GM12878 (cell line): ENCODE data around the gene ENAH.

ENCODE experiments used
- CHD1 ChIP-seq: IDR thresholded peaks from 2 replicates; pipeline ENCODE4 v1.6.1; 2012; ENCODE audit warnings: low read depth, low read length, improper control_type of control experiment
- CTCF ChIP-seq, 3 experiments: IDR thresholded peaks in 2 of 3; conservative IDR thresholded peaks in 1 of 3; 2 replicates each; pipeline ENCODE4 v1.5.1; 2011; ENCODE audit warnings: low read depth in 3 of 3, low read length in 3 of 3, mild to moderate bottlenecking in 3 of 3, control low read depth in 2 of 3, moderate library complexity in 2 of 3, inconsistent platforms in 1 of 3, mixed read lengths in 1 of 3; ENCODE audit not compliant: control insufficient read depth in 2 of 3, insufficient read depth in 1 of 3; ENCODE audit errors: extremely low read depth in 1 of 3
- ETV6 ChIP-seq, 2 experiments: fragments of 450-650 bp in 1 of 2; IDR thresholded peaks in 1 of 2; conservative IDR thresholded peaks in 1 of 2; 2 replicates each; pipeline ENCODE4 v1.6.1; 2014; ENCODE audit warnings: antibody characterized with exemption in 1 of 2, borderline replicate concordance in 1 of 2, low read depth in 1 of 2, mild to moderate bottlenecking in 1 of 2, moderate library complexity in 1 of 2
- FOS ChIP-seq: IDR thresholded peaks from 3 replicates; pipeline ENCODE4 v1.6.1; 2011; ENCODE audit warnings: borderline replicate concordance; ENCODE audit not compliant: insufficient read length; ENCODE audit errors: extremely low read depth
- FOXK2 ChIP-seq: fragments of 450-650 bp; IDR thresholded peaks from 2 replicates; pipeline ENCODE4 v1.6.1; 2017; ENCODE audit warnings: mild to moderate bottlenecking, moderate library complexity
- FOXM1 ChIP-seq: IDR thresholded peaks from 2 replicates; pipeline ENCODE4 v1.6.1; 2012; ENCODE audit warnings: low read depth, mild to moderate bottlenecking, inconsistent platforms, low read length, moderate library complexity
- MEF2A ChIP-seq: IDR thresholded peaks from 2 replicates; pipeline ENCODE4 v1.6.1; 2011; ENCODE audit warnings: low read depth, mild to moderate bottlenecking, low read length, moderate library complexity; ENCODE audit not compliant: insufficient read depth
- MEF2B ChIP-seq: fragments of 450-650 bp; IDR thresholded peaks from 2 replicates; pipeline ENCODE4 v1.6.1; 2018; ENCODE audit warnings: mild to moderate bottlenecking, moderate library complexity; ENCODE audit not compliant: partially characterized antibody, poor library complexity, severe bottlenecking
- NFYA ChIP-seq: IDR thresholded peaks from 2 replicates; pipeline ENCODE4 v1.6.1; 2011; ENCODE audit warnings: low read depth, mild to moderate bottlenecking, low read length, improper control_type of control experiment, borderline replicate concordance
- NFYB ChIP-seq: IDR thresholded peaks from 2 replicates; pipeline ENCODE4 v1.6.1; 2011; ENCODE audit warnings: low read depth, mild to moderate bottlenecking, low read length, improper control_type of control experiment, moderate library complexity; ENCODE audit not compliant: insufficient read depth
- POLR2A ChIP-seq: IDR thresholded peaks from 2 replicates; pipeline ENCODE4 v1.6.1; 2011; ENCODE audit warnings: low read depth, mild to moderate bottlenecking, low read length
- SIX5 ChIP-seq: IDR thresholded peaks from 2 replicates; pipeline ENCODE4 v1.6.1; 2011; ENCODE audit warnings: mild to moderate bottlenecking, low read depth, low read length, moderate library complexity; ENCODE audit not compliant: severe bottlenecking
- ZZZ3 ChIP-seq: IDR thresholded peaks from 2 replicates; pipeline ENCODE4 v1.6.1; 2011; ENCODE audit warnings: low read depth; ENCODE audit not compliant: control insufficient read depth, insufficient read length
- TF ChIP-seq, protein P1 (sequence below): IDR thresholded peaks from 2 replicates; pipeline ENCODE4 v1.6.1; 2011; ENCODE audit warnings: low read depth, mild to moderate bottlenecking, low read length, moderate library complexity, borderline replicate concordance; ENCODE audit errors: extremely low read depth

- TF ChIP-seq CTCF (IDR thresholded peaks at IDR 0.05 in 2 of 3, conservative IDR thresholded peaks at IDR 0.05 in 1 of 3; ENCODE audit: control insufficient read depth in 2 of 3, extremely low read depth in 1 of 3, insufficient read depth in 1 of 3, low read depth in 3 of 3, low read length in 3 of 3) (no peak), ZZZ3 (no peak), FOXM1 (no peak), CHD1 (no peak), SIX5 (no peak), FOS (no peak), NFYA (no peak), ETV6 (conservative IDR thresholded peaks at IDR 0.05 in 1 of 2, IDR thresholded peaks at IDR 0.05 in 1 of 2; ENCODE audit: borderline replicate concordance in 1 of 2, low read depth in 1 of 2) (no peak), MEF2A (no peak), MEF2B (no peak), POLR2A (no peak), FOXK2 (no peak), NFYB (no peak)
- TF ChIP-seq, protein P1, sequence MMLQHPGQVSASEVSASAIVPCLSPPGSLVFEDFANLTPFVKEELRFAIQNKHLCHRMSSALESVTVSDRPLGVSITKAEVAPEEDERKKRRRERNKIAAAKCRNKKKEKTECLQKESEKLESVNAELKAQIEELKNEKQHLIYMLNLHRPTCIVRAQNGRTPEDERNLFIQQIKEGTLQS = no peak
Measured at GRCh38 chr1:225448146-225448805, 204.6 kb downstream of the ENAH start.
